HG03571 (cell line): ENCODE measurements around the gene NDUFS4.
"Not testable (repeated sequence)": the region's sequence is repeated elsewhere in the genome, so short reads cannot be mapped to it uniquely, and the experiment has no call there.

Source experiments
- ATAC-seq: cut with Tn5 transposase; IDR thresholded peaks from one replicate; pipeline ENCODE4 v1.9.1; 2021; ENCODE audit not compliant: unreplicated experiment

Gene NDUFS4

GRCh38 chr5:53660573-53660972, 100.1 kb downstream of the NDUFS4 start:
- ATAC-seq = not testable (repeated sequence)

DNA sequence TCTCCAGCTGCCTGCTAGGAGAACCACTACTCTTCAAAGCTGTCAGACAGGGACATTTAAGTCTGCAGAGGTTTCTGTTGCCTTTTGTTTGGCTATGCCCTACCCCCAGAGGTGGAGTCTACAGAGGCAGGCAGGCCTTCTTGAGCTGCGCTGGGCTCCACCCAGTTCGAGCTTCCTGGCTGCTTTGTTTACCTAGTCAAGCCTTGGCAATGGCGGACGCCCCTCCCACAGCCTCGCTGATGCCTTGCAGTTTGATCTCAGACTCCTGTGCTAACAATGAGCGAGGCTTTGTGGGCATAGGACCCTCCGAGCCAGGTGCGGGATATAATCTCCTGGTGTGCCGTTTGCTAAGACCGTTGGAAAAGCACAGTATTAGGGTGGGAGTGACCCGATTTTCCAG, 104.9 kb downstream of the NDUFS4 start:
- ATAC-seq = not testable (repeated sequence)

- ATAC-seq = no peak
Measured at GRCh38 chr5:53667621-53668020, 107.2 kb downstream of the NDUFS4 start.

DNA sequence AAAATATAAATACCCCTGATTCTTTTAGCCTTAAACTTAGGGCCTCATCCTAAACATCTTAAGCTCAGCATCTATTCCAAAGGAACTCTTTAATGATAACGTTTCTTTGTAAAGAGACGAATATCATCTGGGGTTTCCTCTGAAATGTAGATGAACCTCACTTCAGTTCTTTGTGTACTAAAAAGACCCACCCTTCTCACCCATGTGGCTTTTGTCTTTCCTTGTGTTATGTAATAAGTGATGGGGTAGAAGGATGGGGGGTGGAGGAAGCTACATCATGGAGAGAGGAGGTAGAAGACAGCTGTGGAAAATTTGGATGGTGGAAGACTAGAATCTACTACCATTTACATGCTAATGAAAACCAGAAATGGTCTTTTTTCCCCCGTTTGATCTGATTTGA, 111.0 kb downstream of the NDUFS4 start:
- no peak for ATAC-seq

DNA sequence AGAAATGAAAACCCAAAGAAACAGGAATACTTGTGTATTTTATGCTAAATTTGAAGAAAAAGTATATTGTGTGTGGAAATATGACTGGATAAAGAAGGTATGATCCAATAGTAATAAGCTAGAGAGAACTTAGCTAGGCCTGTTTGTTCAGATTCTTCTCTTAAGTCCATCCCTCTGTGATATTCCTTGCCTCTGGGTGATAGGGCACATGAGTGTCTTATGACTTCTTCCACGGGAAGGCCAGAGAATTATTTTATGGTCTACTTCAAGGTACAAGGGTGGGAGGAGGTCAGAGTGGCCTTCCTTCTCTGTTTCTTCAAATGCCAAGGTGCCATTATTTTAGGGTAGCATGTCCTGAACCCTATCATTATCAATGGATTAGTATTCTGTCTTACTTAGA, 113.7 kb downstream of the NDUFS4 start:
- ATAC-seq = no peak

- ATAC-seq = no peak
Measured at GRCh38 chr5:53677632-53678031, 117.2 kb downstream of the NDUFS4 start.

GRCh38 chr5:53678981-53679660, 118.7 kb downstream of the NDUFS4 start:
- no peak for ATAC-seq

- ATAC-seq = no peak
Measured at GRCh38 chr5:53681079-53681478, 120.6 kb downstream of the NDUFS4 start.

DNA sequence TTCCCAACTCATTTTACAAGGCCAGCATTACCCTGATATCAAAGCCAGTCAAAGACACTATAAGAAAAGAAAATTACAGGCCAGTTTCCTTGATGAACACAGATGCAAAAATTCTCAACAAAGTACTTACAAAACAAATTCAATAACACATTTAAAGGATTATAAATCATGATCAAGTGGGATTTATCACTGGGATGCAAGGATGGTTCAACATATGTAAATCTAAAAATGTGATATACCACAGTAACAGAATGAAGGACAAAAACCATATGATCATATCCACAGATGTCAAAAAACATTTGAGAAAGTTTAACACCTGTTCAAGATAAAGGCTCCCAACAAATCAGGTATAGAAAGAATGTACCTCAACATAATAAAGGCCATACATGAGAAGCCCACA, 130.6 kb downstream of the NDUFS4 start:
- ATAC-seq = no peak

DNA sequence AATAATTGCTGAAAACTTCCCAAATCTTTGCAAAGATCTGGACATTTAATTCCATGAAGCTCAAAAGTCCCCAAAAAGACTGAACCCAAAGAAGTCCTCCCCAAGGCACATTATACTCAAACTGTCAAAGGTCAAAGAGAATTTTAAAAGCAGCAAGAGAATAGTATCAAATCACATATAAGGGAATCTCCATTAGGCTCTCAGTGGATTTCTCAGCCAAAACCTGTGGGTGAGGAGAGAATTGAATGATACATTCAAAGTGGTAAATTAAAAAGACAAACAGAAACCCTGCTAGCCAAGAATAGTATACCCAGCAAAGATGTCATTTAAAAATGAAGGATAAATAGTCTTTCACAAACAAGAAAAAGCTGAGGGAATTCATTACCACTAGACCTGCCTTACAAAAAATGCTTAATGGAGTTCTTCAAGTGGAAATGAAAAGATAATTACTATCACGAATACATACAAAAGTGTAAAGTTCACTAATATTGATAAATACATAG, 134.1 kb downstream of the NDUFS4 start:
- no peak for ATAC-seq

GRCh38 chr5:53710405-53710804, 150.0 kb downstream of the NDUFS4 start:
- not testable (repeated sequence) for ATAC-seq

- no peak for ATAC-seq
Measured at GRCh38 chr5:53712327-53712726, 151.9 kb downstream of the NDUFS4 start.

- ATAC-seq = no peak
Measured at GRCh38 chr5:53713978-53714666, 153.7 kb downstream of the NDUFS4 start.

DNA sequence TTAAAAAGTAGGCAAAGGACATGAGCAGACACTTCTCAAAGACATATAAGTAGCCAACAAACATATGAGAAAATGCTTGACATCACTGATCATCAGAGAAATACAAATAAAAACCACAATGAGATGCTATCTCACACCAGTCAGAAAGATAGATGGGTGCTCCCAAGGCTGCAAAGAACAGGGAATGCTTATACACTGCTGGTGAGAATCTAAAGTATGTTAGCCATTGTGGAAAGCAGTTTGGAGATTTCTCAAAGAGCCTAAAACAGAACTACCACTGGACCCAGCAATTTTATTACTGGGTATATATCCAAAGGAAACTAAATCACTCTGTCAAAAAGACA, 154.2 kb downstream of the NDUFS4 start:
- ATAC-seq = no peak

DNA sequence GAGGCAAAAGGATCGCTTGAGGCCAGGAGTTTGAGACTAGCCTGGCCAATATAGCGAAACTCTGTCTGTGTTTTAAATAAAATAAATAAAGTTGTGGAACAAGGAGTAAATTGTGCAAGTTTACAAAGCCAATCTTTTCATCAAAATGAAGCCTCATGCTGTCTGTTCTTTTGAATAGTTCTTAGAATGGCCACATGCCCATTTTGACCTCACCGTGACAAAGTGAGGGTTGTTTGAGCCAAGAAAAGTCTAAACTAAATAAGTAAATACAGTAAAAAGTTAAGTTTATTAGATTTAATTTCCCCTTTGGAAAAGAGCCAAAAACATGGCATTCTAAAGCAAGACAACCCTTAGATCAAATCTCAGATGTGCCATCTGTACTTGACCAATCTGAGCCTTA, 165.7 kb downstream of the NDUFS4 start:
- ATAC-seq = no peak

- ATAC-seq = no peak
Measured at GRCh38 chr5:53730943-53731342, 170.5 kb downstream of the NDUFS4 start.
